Heart left ventricle (tissue), 16 donors: ENCODE results near the gene SLC7A1. TPM values are rescaled to one million over a fixed set of nuclear protein-coding genes. Genes with fewer than 3 reads are reported as not detected.

Source experiments
- ATAC-seq, 4 donors: fragments of 200-7000 bp; cut with Tn5 transposase; one replicate each; pipeline ENCODE4 v1.9.1; 2020 to 2022; ENCODE audit warnings: moderate library complexity in 4 of 4, mild to moderate bottlenecking in 3 of 4, moderate number of reproducible peaks in 1 of 4
- DNase-seq, 5 donors: peaks; one replicate each; pipeline ENCODE4 v3.0.0-alpha.2; 2020
- H3K27ac ChIP-seq, 12 donors: fragments of 200-600 bp; sonication (generic) in 4 of 12; one replicate each; pipeline versions ENCODE4 v1.5.0 to v1.8.0; 2016 to 2022; ENCODE audit warnings: mild to moderate bottlenecking in 2 of 12
- H3K27me3 ChIP-seq, 9 donors: fragments of 200-600 bp; sonication (generic) in 2 of 9; one replicate each; pipeline versions ENCODE4 v1.5.1 to v1.8.0; 2016 to 2022; ENCODE audit warnings: mild to moderate bottlenecking in 3 of 9
- H3K36me3 ChIP-seq, 9 donors: fragments of 200-600 bp; sonication (generic) in 2 of 9; one replicate each; pipeline versions ENCODE4 v1.5.0 to v1.8.0; 2018 to 2022; ENCODE audit warnings: mild to moderate bottlenecking in 2 of 9
- H3K4me1 ChIP-seq, 12 donors: fragments of 200-600 bp; sonication (generic) in 4 of 12; one replicate each; pipeline versions ENCODE4 v1.5.0 to v1.8.0; 2016 to 2022; ENCODE audit warnings: mild to moderate bottlenecking in 3 of 12
- H3K4me3 ChIP-seq, 12 donors: fragments of 200-600 bp; sonication (generic) in 4 of 12; one replicate each; pipeline versions ENCODE4 v1.5.0 to v1.8.0; 2017 to 2022; ENCODE audit warnings: mild to moderate bottlenecking in 9 of 12, moderate library complexity in 4 of 12
- H3K9me3 ChIP-seq, 12 donors: fragments of 200-600 bp; sonication (generic) in 4 of 12; one replicate each; pipeline versions ENCODE4 v1.5.0 to v1.8.0; 2016 to 2022; ENCODE audit warnings: mild to moderate bottlenecking in 1 of 12
- CTCF ChIP-seq, 12 donors: fragments of 200-600 bp; sonication (generic) in 4 of 12; IDR thresholded peaks; one replicate each; pipeline versions ENCODE4 v1.5.0 to v1.8.0; 2018 to 2022; ENCODE audit warnings: antibody characterized with exemption in 12 of 12, mild to moderate bottlenecking in 5 of 12
- POLR2A ChIP-seq, 2 donors: fragments of 450-650 bp; IDR thresholded peaks; one replicate each; pipeline ENCODE4 v1.6.1; 2017; ENCODE audit warnings: antibody characterized with exemption in 2 of 2, mild to moderate bottlenecking in 2 of 2, moderate library complexity in 2 of 2
- WGBS, 4 donors: extraction: QIAGEN DNeasy Blood & Tissue Kit in 2 of 4; methylation state at CpG; one replicate each; pipeline versions ENCODE4 v1.1.5 to v1.1.7; 2013 to 2018; 5-methylcytosine and 5-hydroxymethylcytosine counted together
- intact Hi-C, 10 donors: fragments of 100-400 bp; cut with DNase I; formaldehyde crosslinking; loops; one replicate each; pipeline versions ENCODE4 v1.11.1 to v1.14.2; 2022
- polyA plus RNA-seq, 2 donors: library from polyadenylated mRNA; stranded (reverse); fragments of 200-250 nt; gene quantifications; one replicate each; pipeline ENCODE4 v1.2.3, GENCODE V29; 2013
- total RNA-seq, 9 donors: library from RNA; depleted of rRNA in 2 of 9; stranded (reverse); fragments of >200 nt in 2 of 9; fragmentation: NEBNext Ultra II Directional in 3 of 9; extraction: Animal tissue kit (Norgen Biotek cat#: 25700) in 3 of 9; gene quantifications; one replicate each; pipeline versions ENCODE4 v1.1.0 to v1.2.4, GENCODE V29; 2016 to 2023
- donor health status: ischemic (EF 13 %, LVEDD 7.1; RV severe dilation, severe dysfunction).
- donor health status: healthy with polysubstance abuse.
- donor health status: DM: no; HTN: yes; CAD: no.
- donor health status: DM: no; HTN: no; CAD: no.
- donor health status: ischemic (EF 25% LVEDD 6.9; RV normal size, moderate dysfunction).
- donor health status: ischemic (EF 25% LVEDD 5.7; RV mildly dilated, moderate dysfunction).
- donor health status: healthy.
- donor health status: DM: yes; HTN: yes; CAD: no.
- donor health status: ischemic (EF 35%, LVEDD 5.7; RV mildly dilated, moderate dysfunction).
- donor health status: nonischemic (EF 11% LVEDD 7.7; RV severe dilation, severe dysfunction).
- donor health status: DM: yes; HTN: yes; CAD: no.
- donor health status: PGD.
- donor health status: ischemic (EF 29% LVEDD 5.4; RV normal size, mild dysfunction).
- donor health status: nonischemic (EF 23%, LVEDD 6.1; RV moderate dilation, normal function).

The SLC7A1 gene
- total and polyA plus RNA-seq, 11 donors: 3.5 to 66.7 (median 14.3) TPM

- no peaks in the 10 kb centered on the region for H3K27me3 ChIP-seq
- intact Hi-C loops: loop anchor here in 1 of 10 donors (2.0 kb wide), 1 partner anchor 25 kb away; no protein-coding TSS in a partner anchor
- peak in 3 of 4 donors; percentile 25 to 63 (median 39) for ATAC-seq
- H3K27ac ChIP-seq: peak overlapping the region in 4 of 12 donors; percentile 17 to 71 (median 34)
- no peak overlapping the region for H3K4me3 ChIP-seq
- H3K4me1 ChIP-seq: peaks cover 0 to 5% (median 0%) of the 10 kb centered on the region in 12 donors
- WGBS, 4 donors: 79 to 88% (median 83%) methylated on average over 16 of the region's 16 CpGs
- H3K36me3 ChIP-seq: peaks cover 0 to 56% (median 14%) of the 10 kb centered on the region in 9 donors
- TF ChIP-seq POLR2A (IDR thresholded peaks at IDR 0.05): no peak
- TF ChIP-seq CTCF (IDR thresholded peaks at IDR 0.05): no peak
- DNase-seq: peak in 1 of 5 donors; percentile 49
- H3K9me3 ChIP-seq: no peaks in the 10 kb centered on the region
Measured at GRCh38 chr13:29522044-29522685, 73.3 kb downstream of the SLC7A1 start.

- DNase-seq (no peak), ATAC-seq (no peak)
- 95 to 98% (median 97%) methylated on average over 14 of the region's 14 CpGs for WGBS, 4 donors
- H3K4me3 ChIP-seq: no peak overlapping the region
- H3K36me3 ChIP-seq: peaks cover 0 to 59% (median 19%) of the 10 kb centered on the region in 9 donors
- no peaks in the 10 kb centered on the region for H3K9me3 ChIP-seq
- intact Hi-C loops: no loop called here
- peaks cover 0 to 5% (median 0%) of the 10 kb centered on the region in 12 donors for H3K4me1 ChIP-seq
- H3K27ac ChIP-seq: peak overlapping the region in 1 of 12 donors; percentile 18
- H3K27me3 ChIP-seq: no peaks in the 10 kb centered on the region
- no peak for TF ChIP-seq CTCF (IDR thresholded peaks at IDR 0.05)
- TF ChIP-seq POLR2A (IDR thresholded peaks at IDR 0.05): no peak
Measured at GRCh38 chr13:29521336-29521735, 74.2 kb downstream of the SLC7A1 start.

GRCh38 chr13:29520671-29521070 lies 74.8 kb downstream of the SLC7A1 start:
- no peaks in the 10 kb centered on the region for H3K27me3 ChIP-seq
- peaks cover 0 to 65% (median 25%) of the 10 kb centered on the region in 9 donors for H3K36me3 ChIP-seq
- H3K4me1 ChIP-seq: peaks cover 0 to 5% (median 0%) of the 10 kb centered on the region in 12 donors
- H3K27ac ChIP-seq: no peak overlapping the region
- no peak overlapping the region for H3K4me3 ChIP-seq
- no peak for ATAC-seq
- no peak for TF ChIP-seq CTCF (IDR thresholded peaks at IDR 0.05)
- no peak for TF ChIP-seq POLR2A (IDR thresholded peaks at IDR 0.05)
- intact Hi-C loops: no loop called here
- 90 to 96% (median 94%) methylated on average over 4 of the region's 4 CpGs for WGBS, 4 donors
- no peak for DNase-seq
- no peaks in the 10 kb centered on the region for H3K9me3 ChIP-seq

- ATAC-seq: no peak
- TF ChIP-seq POLR2A (IDR thresholded peaks at IDR 0.05) (no peak), CTCF (IDR thresholded peaks at IDR 0.05) (no peak)
- DNase-seq: no peak
- intact Hi-C loops: no loop called here
- Histone ChIP-seq H3K27me3 (no peaks in the 10 kb centered on the region), H3K4me3 (no peak overlapping the region), H3K4me1 (peaks cover 0 to 5% (median 0%) of the 10 kb centered on the region in 12 donors), H3K27ac (no peak overlapping the region), H3K36me3 (peaks cover 0 to 73% (median 27%) of the 10 kb centered on the region in 9 donors), H3K9me3 (no peaks in the 10 kb centered on the region)
- 98 to 99% (median 98%) methylated on average over 3 of the region's 3 CpGs for WGBS, 4 donors
Measured at GRCh38 chr13:29519921-29520320, 75.6 kb downstream of the SLC7A1 start.
